Muscle of arm (tissue), 12 donors: ENCODE measurements around the gene SEC11A. TPM values are rescaled to one million over a fixed set of nuclear protein-coding genes. Genes with fewer than 3 reads are reported as not detected.
"Not testable (repeated sequence)": the region's sequence is repeated elsewhere in the genome, so short reads cannot be mapped to it uniquely, and the experiment has no call there.

Source experiments
- DNase-seq: peaks from one replicate; pipeline ENCODE4 v3.0.0-alpha.2; 2013
- polyA plus RNA-seq, 12 donors: library from polyadenylated mRNA; unstranded; fragments of 120-200 nt; gene quantifications; one replicate each; pipeline ENCODE4 v1.2.1, GENCODE V29; 2013; ENCODE audit not compliant: insufficient read length in 12 of 12

The SEC11A gene
- polyA plus RNA-seq, 12 donors = 179 to 366 (median 321) TPM; not detected in 1

- no peak for DNase-seq
Measured at GRCh38 chr15:84699538-84700191, 16.3 kb downstream of the SEC11A start.

GRCh38 chr15:84697236-84697990, 18.5 kb downstream of the SEC11A start:
- DNase-seq = no peak

GRCh38 chr15:84696757-84697156, 19.2 kb downstream of the SEC11A start:
- no peak for DNase-seq

GRCh38 chr15:84690342-84690741, 25.6 kb downstream of the SEC11A start:
- no peak for DNase-seq

GRCh38 chr15:84689858-84690257, 26.1 kb downstream of the SEC11A start:
- no peak for DNase-seq

GRCh38 chr15:84686446-84686845, 29.5 kb downstream of the SEC11A start:
- not testable (repeated sequence) for DNase-seq

- no peak for DNase-seq
Measured at GRCh38 chr15:84685304-84685703, 30.6 kb downstream of the SEC11A start.

GRCh38 chr15:84684092-84684491, 31.8 kb downstream of the SEC11A start:
- no peak for DNase-seq

GRCh38 chr15:84681831-84682230, 34.1 kb downstream of the SEC11A start:
- DNase-seq = no peak

GRCh38 chr15:84671211-84671610, 44.7 kb downstream of the SEC11A start:
- no peak for DNase-seq

- no peak for DNase-seq
Measured at GRCh38 chr15:84669726-84670125, 46.2 kb downstream of the SEC11A start.

GRCh38 chr15:84668221-84668982, 47.5 kb downstream of the SEC11A start:
- DNase-seq = no peak

- no peak for DNase-seq
Measured at GRCh38 chr15:84666373-84666772, 49.6 kb downstream of the SEC11A start.

GRCh38 chr15:84661001-84661400, 54.9 kb downstream of the SEC11A start:
- no peak for DNase-seq

- no peak for DNase-seq
Measured at GRCh38 chr15:84659904-84660781, 55.8 kb downstream of the SEC11A start.

- DNase-seq = no peak
Measured at GRCh38 chr15:84658788-84659411, 57.0 kb downstream of the SEC11A start.

GRCh38 chr15:84658080-84658787, 57.7 kb downstream of the SEC11A start, which contains the start of gene NMB:
Gene NMB, minus strand, starts transcription at chr15:84658199. Its CDS starts 47 bp downstream, at chr15:84658152.
- peak; percentile 59 for DNase-seq

- no peak for DNase-seq
Measured at GRCh38 chr15:84657748-84658079, 58.2 kb downstream of the SEC11A start.

GRCh38 chr15:84656972-84657371, 59.0 kb downstream of the SEC11A start:
- no peak for DNase-seq

- peak; percentile 70 for DNase-seq
Measured at GRCh38 chr15:84654689-84655453, 61.1 kb downstream of the SEC11A start.
